CD4-positive, alpha-beta T cell treated with Interferon gamma for 1 hour (primary cell): Measurements from ENCODE around the gene PRPSAP2.

Source experiments
- DNase-seq: peaks from one replicate; pipeline ENCODE4 v3.0.0-alpha.2; 2020

Gene PRPSAP2

GRCh38 chr17:18963126-18964017 lies 105.4 kb downstream of the PRPSAP2 start:
- DNase-seq: no peak

- DNase-seq: no peak
Observed at GRCh38 chr17:18964018-18964351, 106.1 kb downstream of the PRPSAP2 start.

GRCh38 chr17:18964550-18964949 lies 106.6 kb downstream of the PRPSAP2 start:
- no peak for DNase-seq

GRCh38 chr17:18965530-18966236 lies 107.8 kb downstream of the PRPSAP2 start:
- no peak for DNase-seq

GRCh38 chr17:18966831-18967624 lies 109.1 kb downstream of the PRPSAP2 start:
- no peak for DNase-seq

- DNase-seq: no peak
Observed at GRCh38 chr17:18967916-18968315, 110.0 kb downstream of the PRPSAP2 start.

- no peak for DNase-seq
Observed at GRCh38 chr17:18968345-18968744, 110.4 kb downstream of the PRPSAP2 start.

GRCh38 chr17:18968945-18969887 lies 111.3 kb downstream of the PRPSAP2 start:
- no peak for DNase-seq

GRCh38 chr17:18970582-18971480 lies 112.9 kb downstream of the PRPSAP2 start:
- no peak for DNase-seq

GRCh38 chr17:18971801-18972200 lies 113.9 kb downstream of the PRPSAP2 start:
- DNase-seq: no peak

- DNase-seq: no peak
Observed at GRCh38 chr17:18974407-18975149, 116.6 kb downstream of the PRPSAP2 start.

GRCh38 chr17:18975597-18975996 lies 117.7 kb downstream of the PRPSAP2 start:
- no peak for DNase-seq

- DNase-seq: no peak
Observed at GRCh38 chr17:18976201-18976600, 118.3 kb downstream of the PRPSAP2 start.

GRCh38 chr17:18977021-18977420 lies 119.1 kb downstream of the PRPSAP2 start:
- no peak for DNase-seq

GRCh38 chr17:18977646-18978045 lies 119.7 kb downstream of the PRPSAP2 start:
- no peak for DNase-seq

- DNase-seq: no peak
Observed at GRCh38 chr17:18978050-18978449, 120.1 kb downstream of the PRPSAP2 start.

GRCh38 chr17:18978655-18979054 lies 120.7 kb downstream of the PRPSAP2 start:
- no peak for DNase-seq
